ENCODE measurements around the gene TIMM17A.

The TIMM17A gene

GRCh38 chr1:202007805-202008489 is 52.6 kb downstream of the TIMM17A start:
- TF ChIP-seq EZH2phosphoT487 (IDR thresholded peaks at IDR 0.05; ENCODE audit: borderline replicate concordance) (no peak), CTCF (conservative IDR thresholded peaks at IDR 0.05; ENCODE audit: low read length) (no peak)
- Histone ChIP-seq H2AFZ (ENCODE audit: low read length) (no peak overlapping the region), H3K27me3 (ENCODE audit: insufficient read depth, low read length, poor library complexity, severe bottlenecking) (no peaks in the 10 kb centered on the region), H3K4me3 (ENCODE audit: low read length, poor library complexity, severe bottlenecking) (no peak overlapping the region), H3K4me1 (ENCODE audit: insufficient read depth, low read length, poor library complexity, severe bottlenecking) (no peaks in the 10 kb centered on the region), H3K79me2 (ENCODE audit: insufficient read depth, low read length) (no peaks in the 10 kb centered on the region), H3K9me3 (ENCODE audit: insufficient read depth, low read depth, low read length) (no peaks in the 10 kb centered on the region), H3K9ac (ENCODE audit: low read depth, low read length, poor library complexity, severe bottlenecking) (no peak overlapping the region), H4K20me1 (ENCODE audit: insufficient read depth, low read length, poor library complexity, severe bottlenecking) (no peaks in the 10 kb centered on the region), H3K9me2 (replicated peaks; ENCODE audit: low read depth, low read length) (no peaks in the 10 kb centered on the region), H3K4me2 (ENCODE audit: low read depth, low read length, poor library complexity, severe bottlenecking) (no peak overlapping the region), H3F3A (ENCODE audit: low read depth) (no peaks in the 10 kb centered on the region), H3K36me3 (ENCODE audit: insufficient read depth, low read length) (peaks cover 24% of the 10 kb centered on the region; the same call in 1 of the 2 replicates)

GRCh38 chr1:202009326-202010179 is 54.2 kb downstream of the TIMM17A start:
- no peak overlapping the region for H3K4me3 ChIP-seq (ENCODE audit: low read length, poor library complexity, severe bottlenecking)

More at GRCh38 chr1:202009326-202010179, 54.2 kb downstream of the TIMM17A start:
- no peak overlapping the region for H2AFZ ChIP-seq (ENCODE audit: low read length)
- H3K4me1 ChIP-seq (ENCODE audit: insufficient read depth, low read length, poor library complexity, severe bottlenecking), result no peaks in the 10 kb centered on the region
- H3K79me2 ChIP-seq (ENCODE audit: insufficient read depth, low read length), result no peaks in the 10 kb centered on the region
- H3F3A ChIP-seq (ENCODE audit: low read depth), result no peaks in the 10 kb centered on the region
- peaks cover 10% of the 10 kb centered on the region; the same call in 1 of the 2 replicates for H3K36me3 ChIP-seq (ENCODE audit: insufficient read depth, low read length)
- H3K9ac ChIP-seq (ENCODE audit: low read depth, low read length, poor library complexity, severe bottlenecking), result no peak overlapping the region
- no peak overlapping the region for H3K4me2 ChIP-seq (ENCODE audit: low read depth, low read length, poor library complexity, severe bottlenecking)
- H3K9me2 ChIP-seq (replicated peaks; ENCODE audit: low read depth, low read length), result no peaks in the 10 kb centered on the region
- H3K27me3 ChIP-seq (ENCODE audit: insufficient read depth, low read length, poor library complexity, severe bottlenecking), result no peaks in the 10 kb centered on the region
- no peaks in the 10 kb centered on the region for H4K20me1 ChIP-seq (ENCODE audit: insufficient read depth, low read length, poor library complexity, severe bottlenecking)
- H3K9me3 ChIP-seq (ENCODE audit: insufficient read depth, low read depth, low read length), result no peaks in the 10 kb centered on the region
- no peak for TF ChIP-seq EZH2phosphoT487 (IDR thresholded peaks at IDR 0.05; ENCODE audit: borderline replicate concordance)
- TF ChIP-seq CTCF (conservative IDR thresholded peaks at IDR 0.05; ENCODE audit: low read length), result peak; percentile 89

Data from Loucy (cell line).